Measurements from ENCODE around the gene ZBTB48.

The ZBTB48 gene

GRCh38 chr1:6570100-6570499 lies 9.7 kb upstream of the ZBTB48 start:
- Histone ChIP-seq H3K79me2 (no peaks in the 10 kb centered on the region), H3K4me2 (ENCODE audit: low read length) (no peak overlapping the region), H2AFZ (no peak overlapping the region), H3K27ac (no peak overlapping the region), H3K36me3 (ENCODE audit: control insufficient read depth, insufficient read depth, low read length) (no peaks in the 10 kb centered on the region), H3K9ac (no peak overlapping the region), H3K27me3 (ENCODE audit: control insufficient read depth, insufficient read depth, low read length) (no peaks in the 10 kb centered on the region), H3K4me1 (no peaks in the 10 kb centered on the region), H3K4me3 (ENCODE audit: low read depth, low read length) (no peak overlapping the region), H3K9me3 (ENCODE audit: control insufficient read depth, low read length) (no peaks in the 10 kb centered on the region)
- TF ChIP-seq CTCF (IDR thresholded peaks at IDR 0.05) = no peak

GRCh38 chr1:6570987-6571386 lies 8.8 kb upstream of the ZBTB48 start:
- Histone ChIP-seq H3K9ac (no peak overlapping the region), H3K4me3 (ENCODE audit: low read depth, low read length) (no peak overlapping the region), H3K79me2 (no peaks in the 10 kb centered on the region), H3K9me3 (ENCODE audit: control insufficient read depth, low read length) (no peaks in the 10 kb centered on the region), H3K4me2 (ENCODE audit: low read length) (no peak overlapping the region), H3K27me3 (ENCODE audit: control insufficient read depth, insufficient read depth, low read length) (no peaks in the 10 kb centered on the region), H3K4me1 (no peaks in the 10 kb centered on the region), H2AFZ (no peak overlapping the region), H3K27ac (no peak overlapping the region), H3K36me3 (ENCODE audit: control insufficient read depth, insufficient read depth, low read length) (no peaks in the 10 kb centered on the region)
- TF ChIP-seq CTCF (IDR thresholded peaks at IDR 0.05) = no peak

GRCh38 chr1:6572653-6573383 lies 7.0 kb upstream of the ZBTB48 start:
- Histone ChIP-seq H3K4me3 (ENCODE audit: low read depth, low read length) (no peak overlapping the region), H3K4me1 (no peaks in the 10 kb centered on the region), H3K9me3 (ENCODE audit: control insufficient read depth, low read length) (no peaks in the 10 kb centered on the region), H3K36me3 (ENCODE audit: control insufficient read depth, insufficient read depth, low read length) (no peaks in the 10 kb centered on the region), H3K9ac (no peak overlapping the region), H3K27me3 (ENCODE audit: control insufficient read depth, insufficient read depth, low read length) (no peaks in the 10 kb centered on the region), H3K79me2 (no peaks in the 10 kb centered on the region), H2AFZ (no peak overlapping the region), H3K27ac (no peak overlapping the region), H3K4me2 (ENCODE audit: low read length) (no peak overlapping the region)
- TF ChIP-seq CTCF (IDR thresholded peaks at IDR 0.05) = no peak

GRCh38 chr1:6574025-6574620 lies 5.7 kb upstream of the ZBTB48 start:
- H3K4me2 ChIP-seq (ENCODE audit: low read length) = no peak overlapping the region
- no peaks in the 10 kb centered on the region for H3K27me3 ChIP-seq (ENCODE audit: control insufficient read depth, insufficient read depth, low read length)
- peaks cover under 1% of the 10 kb centered on the region for H3K79me2 ChIP-seq
- H3K4me1 ChIP-seq = peaks cover 2% of the 10 kb centered on the region
- TF ChIP-seq CTCF (IDR thresholded peaks at IDR 0.05) = no peak
- no peaks in the 10 kb centered on the region for H3K9me3 ChIP-seq (ENCODE audit: control insufficient read depth, low read length)
- H3K27ac ChIP-seq = no peak overlapping the region
- no peak overlapping the region for H3K9ac ChIP-seq
- no peak overlapping the region for H3K4me3 ChIP-seq (ENCODE audit: low read depth, low read length)
- no peaks in the 10 kb centered on the region for H3K36me3 ChIP-seq (ENCODE audit: control insufficient read depth, insufficient read depth, low read length)
- H2AFZ ChIP-seq = no peak overlapping the region

- Histone ChIP-seq H3K4me3 (ENCODE audit: low read depth, low read length) (no peak overlapping the region), H2AFZ (no peak overlapping the region)
These were observed 5.0 kb upstream of the ZBTB48 start for GRCh38 chr1:6574818-6575217.

More at GRCh38 chr1:6574818-6575217, 5.0 kb upstream of the ZBTB48 start:
- Histone ChIP-seq H3K27ac (no peak overlapping the region), H3K79me2 (peaks cover 4% of the 10 kb centered on the region), H3K4me2 (ENCODE audit: low read length) (no peak overlapping the region), H3K36me3 (ENCODE audit: control insufficient read depth, insufficient read depth, low read length) (no peaks in the 10 kb centered on the region), H3K27me3 (ENCODE audit: control insufficient read depth, insufficient read depth, low read length) (no peaks in the 10 kb centered on the region), H3K4me1 (peaks cover 6% of the 10 kb centered on the region), H3K9me3 (ENCODE audit: control insufficient read depth, low read length) (no peaks in the 10 kb centered on the region), H3K9ac (no peak overlapping the region)
- TF ChIP-seq CTCF (IDR thresholded peaks at IDR 0.05) = no peak

All from parathyroid adenoma (tissue), 2 donors.